Left cardiac atrium (tissue), 4 donors: ENCODE measurements around the gene SARNP. TPM values are rescaled to one million over a fixed set of nuclear protein-coding genes. Genes with fewer than 3 reads are reported as not detected.
A peak's percentile ranks its signal among the peaks of the same experiment; 100 is the strongest.

ENCODE experiments used
- ATAC-seq, 2 donors: fragments of 200-7000 bp; cut with Tn5 transposase; one replicate each; pipeline ENCODE4 v1.9.1; 2020; ENCODE audit warnings: mild to moderate bottlenecking in 2 of 2, moderate library complexity in 2 of 2
- DNase-seq: peaks from one replicate; pipeline ENCODE4 v3.0.0-alpha.2; 2020
- intact Hi-C, 2 donors: fragments of 100-400 bp; cut with DNase I; formaldehyde crosslinking; loops; one replicate each; pipeline versions ENCODE4 v1.14.1 to v1.15.1; 2022 to 2023
- total RNA-seq, 2 donors: library from RNA; stranded (reverse); fragmentation: NEBNext Ultra II Directional; extraction: Animal tissue kit (Norgen Biotek cat#: 25700); gene quantifications; one replicate each; pipeline ENCODE4 v1.2.1, GENCODE V29; 2021
- donor health status: DM: no; HTN: yes; CAD: no.
- donor health status: DM: no; HTN: yes; CAD: no; lungs with severe emphysema.
- donor health status: DM: yes; HTN: yes; CAD: no.
- donor health status: Dilated cardiomyopathy.

The SARNP gene
- total RNA-seq, 2 donors from 2014 or later: 42.9 to 50.1 TPM

- ATAC-seq (peak; percentile 50 to 54), DNase-seq (peak; percentile 78)
- intact Hi-C loops: no loop called here
Measured at GRCh38 chr12:55720894-55721444, 96.6 kb downstream of the SARNP start.

- peak; percentile 54 to 62 for ATAC-seq
- peak; percentile 75 for DNase-seq
- intact Hi-C loops: no loop called here
Measured at GRCh38 chr12:55720071-55720564, 97.4 kb downstream of the SARNP start, which contains the start of gene RDH5. RDH5 (plus strand) TSS chr12:55720393; CDS start chr12:55721185, 792 bp downstream.

GRCh38 chr12:55719371-55719770 lies 98.2 kb downstream of the SARNP start:
- intact Hi-C loops: no loop called here
- no peak for ATAC-seq
- DNase-seq: no peak

GRCh38 chr12:55718624-55719275 lies 98.8 kb downstream of the SARNP start:
- ATAC-seq (no peak), DNase-seq (no peak)
- intact Hi-C loops: no loop called here

GRCh38 chr12:55718015-55718414 lies 99.5 kb downstream of the SARNP start:
- intact Hi-C loops: no loop called here
- DNase-seq: no peak
- no peak for ATAC-seq

- DNase-seq: no peak
- ATAC-seq: no peak
- intact Hi-C loops: no loop called here
Measured at GRCh38 chr12:55717011-55718007, 100.2 kb downstream of the SARNP start.

- intact Hi-C loops: no loop called here
- peak in 1 of 2 donors; percentile 1 for ATAC-seq
- no peak for DNase-seq
Measured at GRCh38 chr12:55716582-55716957, 101.0 kb downstream of the SARNP start.

GRCh38 chr12:55715833-55716581 lies 101.5 kb downstream of the SARNP start, which contains the start of gene BLOC1S1:
BLOC1S1 (plus strand) TSS chr12:55716046; CDS start chr12:55716052, 6 bp downstream.
- peak; percentile 63 to 67 for ATAC-seq
- peak; percentile 94 for DNase-seq
- intact Hi-C loops: no loop called here

GRCh38 chr12:55715169-55715764 lies 102.3 kb downstream of the SARNP start:
- DNase-seq: peak; percentile 5
- no peak for ATAC-seq
- intact Hi-C loops: no loop called here

- DNase-seq (no peak), ATAC-seq (no peak)
- intact Hi-C loops: no loop called here
Measured at GRCh38 chr12:55713721-55714120, 103.8 kb downstream of the SARNP start.

- intact Hi-C loops: no loop called here
- peak; percentile 21 for DNase-seq
- peak in 1 of 2 donors; percentile 13 for ATAC-seq
Measured at GRCh38 chr12:55712700-55713415, 104.7 kb downstream of the SARNP start.

- DNase-seq (peak; percentile 71), ATAC-seq (peak; percentile 34 to 58)
- intact Hi-C loops: no loop called here
Measured at GRCh38 chr12:55711786-55712553, 105.6 kb downstream of the SARNP start.

GRCh38 chr12:55708695-55709233 lies 108.8 kb downstream of the SARNP start:
- DNase-seq (peak; percentile 66), ATAC-seq (peak; percentile 55 to 58)
- intact Hi-C loops: no loop called here

GRCh38 chr12:55707841-55708694 lies 109.5 kb downstream of the SARNP start, which contains the start of gene ITGA7:
ITGA7 (minus strand) TSS chr12:55707904; CDS start chr12:55707682, 222 bp downstream.
- intact Hi-C loops: no loop called here
- ATAC-seq (peak; percentile 51 to 69), DNase-seq (peak; percentile 82)
